ENCODE data around the gene COL23A1.

DNA sequence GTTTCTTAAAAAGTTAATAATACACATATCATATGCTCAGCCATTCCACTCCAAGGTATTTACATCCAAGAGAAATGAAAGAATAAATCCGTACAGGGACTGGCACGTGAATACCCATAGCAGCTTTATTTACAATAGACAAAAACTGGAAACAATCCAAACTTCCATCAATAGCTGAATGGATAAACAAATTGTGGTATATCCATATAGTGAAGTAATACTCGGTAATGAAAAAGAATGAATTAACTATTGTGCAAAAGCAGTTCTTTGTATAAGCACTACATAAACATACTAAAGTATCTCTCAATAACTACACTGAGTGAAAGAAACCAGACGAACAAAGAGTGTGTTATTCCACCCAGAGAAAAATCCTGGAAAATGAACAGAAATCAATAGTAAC, 17.6 kb downstream of the COL23A1 start:
- no peak for TF ChIP-seq GATA2 (IDR thresholded peaks at IDR 0.05; ENCODE audit: low read depth, low read length)
- TF ChIP-seq GATA3 (IDR thresholded peaks at IDR 0.05; ENCODE audit: low read depth, low read length): no peak

Measured in SH-SY5Y (cell line).